K562 (cell line): ENCODE data around the gene IL1RAPL2. TPM values are rescaled to one million over a fixed set of nuclear protein-coding genes. Genes with fewer than 3 reads are reported as not detected.
"Not testable (repeated sequence)": the region's sequence is repeated elsewhere in the genome, so short reads cannot be mapped to it uniquely, and the experiment has no call there.

Experiments
- ATAC-seq: fragments of 200-7000 bp; cut with Tn5 transposase; 3 replicates; pipeline ENCODE4 v1.9.1; 2020; ENCODE audit warnings: moderate library complexity
- BruUV-seq: library from RNA; stranded (reverse); fragments of 400-500 nt; replicated peaks from 2 replicates; lab custom pipeline; 2021; lab: Mats Ljungman, UMichigan
- CTCF ChIA-PET: fragments of 300-600 bp; formaldehyde crosslinking; extraction: SDS; loops from one replicate; lab custom pipeline; 2021; ENCODE audit warnings: low intra/inter-chr PET ratio; lab: Yijun Ruan, JAX
- POLR2A ChIA-PET: fragments of 300-600, 350-650 bp; sonication (Branson Sonifier 250); formaldehyde crosslinking; extraction: SDS; loops from one replicate; lab custom pipeline; 2021; ENCODE audit warnings: antibody characterized with exemption, inconsistent platforms; lab: Yijun Ruan, JAX
- DNase-seq, 4 experiments: peaks; one replicate each; pipeline versions ENCODE4 v3.0.0 to v3.0.0-alpha.2; 2011 to 2018; ENCODE audit warnings: low spot score in 3 of 4, mixed read lengths in 3 of 4; ENCODE audit errors: extremely low read depth in 1 of 4
- FAIRE-seq: peaks from 2 replicates; lab custom pipeline; 2011; peaks lifted over from hg19 to GRCh38; lab: Jason Lieb, UNC
- H2AFZ ChIP-seq: 2 replicates; pipeline ENCODE4 v1.6.0; 2011; ENCODE audit warnings: low read depth, low read length, control low read depth, inconsistent platforms
- H3K27ac ChIP-seq: fragments of 200-600 bp; 3 replicates; pipeline ENCODE4 v1.8.0; 2011; ENCODE audit warnings: low read depth, mild to moderate bottlenecking, control low read depth, inconsistent platforms, low read length, moderate library complexity, mixed read lengths; ENCODE audit errors: extremely low read depth
- H3K27me3 ChIP-seq, 2 experiments: fragments of 300-600 bp in 1 of 2; 2 replicates in 1 of 2; 3 replicates in 1 of 2; pipeline versions ENCODE4 v1.6.0 to v1.8.0; 2011; ENCODE audit warnings: inconsistent platforms in 2 of 2, low read length in 2 of 2, mild to moderate bottlenecking in 1 of 2, mixed read lengths in 1 of 2, moderate library complexity in 1 of 2; ENCODE audit not compliant: control insufficient read depth in 2 of 2, insufficient read depth in 2 of 2
- H3K36me3 ChIP-seq: fragments of 300-600 bp; 3 replicates; pipeline ENCODE4 v1.8.0; 2011; ENCODE audit warnings: mild to moderate bottlenecking, low read length, inconsistent platforms; ENCODE audit not compliant: control insufficient read depth, insufficient read depth
- H3K4me1 ChIP-seq, 2 experiments: fragments of 200-600 bp in 1 of 2; replicated peaks in 1 of 2; 2 replicates in 1 of 2; 3 replicates in 1 of 2; pipeline versions ENCODE4 v1.5.1 to v1.8.0; 2011; ENCODE audit warnings: inconsistent platforms in 2 of 2, low read length in 2 of 2, mild to moderate bottlenecking in 1 of 2, mixed read lengths in 1 of 2, moderate library complexity in 1 of 2; ENCODE audit not compliant: control insufficient read depth in 2 of 2, insufficient read depth in 2 of 2
- H3K4me2 ChIP-seq: 2 replicates; pipeline ENCODE4 v1.6.1; 2011; ENCODE audit warnings: low read length, control low read depth, inconsistent platforms, mixed read lengths; ENCODE audit not compliant: insufficient read depth
- H3K4me3 ChIP-seq: fragments of 200-600 bp; sonication (generic), shearing (Covaris generic); 2 replicates; pipeline ENCODE4 v1.5.1; 2016; ENCODE audit warnings: control low read depth, inconsistent platforms
- H3K79me2 ChIP-seq: fragments of 200-600 bp; 3 replicates; pipeline ENCODE4 v1.8.0; 2011; ENCODE audit warnings: low read length, inconsistent platforms; ENCODE audit not compliant: control insufficient read depth, insufficient read depth
- H3K9ac ChIP-seq, 2 experiments: 2 replicates each; pipeline versions ENCODE4 v1.6.0 to v1.6.1; 2011; ENCODE audit warnings: low read depth in 2 of 2, low read length in 2 of 2, control low read depth in 1 of 2, inconsistent platforms in 1 of 2, mild to moderate bottlenecking in 1 of 2, mixed read lengths in 1 of 2; ENCODE audit not compliant: insufficient read depth in 1 of 2
- H3K9me1 ChIP-seq: one replicate; pipeline ENCODE4 v1.6.0; 2011; ENCODE audit warnings: inconsistent platforms, mild to moderate bottlenecking, low read length, moderate library complexity; ENCODE audit not compliant: control insufficient read depth, insufficient read depth
- H3K9me3 ChIP-seq: replicated peaks from 2 replicates; pipeline ENCODE4 v1.5.1; 2011; ENCODE audit warnings: low read depth, low read length, inconsistent platforms; ENCODE audit not compliant: control insufficient read depth, insufficient read depth
- H4K20me1 ChIP-seq: replicated peaks from 2 replicates; pipeline ENCODE4 v1.6.1; 2011; ENCODE audit warnings: low read length, inconsistent platforms, mixed read lengths; ENCODE audit not compliant: control insufficient read depth, insufficient read depth
- BACH1 ChIP-seq: fragments of 200-800 bp; sonication (Bioruptor generic); IDR thresholded peaks from 2 replicates; pipeline ENCODE4 v1.6.1; 2016; ENCODE audit warnings: missing genetic modification characterization, missing compliant biosample characterization
- EGR1 ChIP-seq: fragments of 450-650 bp; conservative IDR thresholded peaks from 2 replicates; pipeline ENCODE4 v1.6.1; 2017; ENCODE audit warnings: mild to moderate bottlenecking
- JUNB ChIP-seq: fragments of 450-650 bp; formaldehyde crosslinking; conservative IDR thresholded peaks from 2 replicates; pipeline ENCODE4 v1.4.0; 2020; ENCODE audit warnings: mild to moderate bottlenecking
- KDM1A ChIP-seq, 2 experiments: fragments of 450-650 bp; IDR thresholded peaks; 2 replicates each; pipeline ENCODE4 v1.6.1; 2016; ENCODE audit warnings: mild to moderate bottlenecking in 2 of 2
- KLF16 ChIP-seq: IDR thresholded peaks from 2 replicates; pipeline ENCODE4 v1.6.1; 2016; ENCODE audit warnings: antibody characterized with exemption
- MTA1 ChIP-seq: fragments of 450-650 bp; IDR thresholded peaks from 2 replicates; pipeline ENCODE4 v1.6.1; 2017; ENCODE audit warnings: borderline replicate concordance
- POLR2B ChIP-seq: fragments of 450-650 bp; IDR thresholded peaks from 2 replicates; pipeline ENCODE4 v1.6.1; 2018; ENCODE audit warnings: low read depth; ENCODE audit not compliant: partially characterized antibody
- POU5F1 ChIP-seq: fragments of 150-350 bp; IDR thresholded peaks from 2 replicates; pipeline ENCODE4 v1.6.1; 2014; ENCODE audit warnings: borderline replicate concordance, low read length, low read depth, mild to moderate bottlenecking; ENCODE audit not compliant: partially characterized antibody
- SMAD2 ChIP-seq: fragments of 150-350 bp; IDR thresholded peaks from 2 replicates; pipeline ENCODE4 v1.6.1; 2014; ENCODE audit warnings: low read depth, mild to moderate bottlenecking, low read length
- SNIP1 ChIP-seq: fragments of 450-650 bp; IDR thresholded peaks from 2 replicates; pipeline ENCODE4 v1.7.1; 2017; ENCODE audit warnings: low read depth, mild to moderate bottlenecking
- U2AF2 ChIP-seq: fragments of 200-400 bp; formaldehyde crosslinking; optimal IDR thresholded peaks from 2 replicates; pipeline ENCODE3; 2017; ENCODE audit warnings: low read depth, mild to moderate bottlenecking, low read length
- ZBTB17 ChIP-seq: fragments of 450-650 bp; formaldehyde crosslinking; IDR thresholded peaks from 2 replicates; pipeline ENCODE4 v1.4.0; 2020; ENCODE audit warnings: mild to moderate bottlenecking
- ZFP36 ChIP-seq: fragments of 150-350 bp; IDR thresholded peaks from 2 replicates; pipeline ENCODE4 v1.6.1; 2018; ENCODE audit warnings: low read length, low read depth; ENCODE audit not compliant: partially characterized antibody
- WGBS: fragments of 100-300 bp; shearing (Covaris generic); methylation state at CpG from one replicate; pipeline ENCODE4 v1.1.6; 2016; ENCODE audit warnings: low coverage, mixed read lengths; ENCODE audit not compliant: insufficient coverage; ENCODE audit errors: missing lambda C conversion rate; 5-methylcytosine and 5-hydroxymethylcytosine counted together
- in situ Hi-C: fragments of 300-500 bp; cut with MboI; formaldehyde crosslinking; loops from 4 replicates; pipeline ENCODE4 v1.15.0; 2018; ENCODE audit warnings: inconsistent platforms, mixed read lengths
- intact Hi-C: fragments of 100-400 bp; cut with micrococcal nuclease; formaldehyde crosslinking; loops from 2 replicates; pipeline ENCODE4 v1.14.2; 2022
- polyA plus RNA-seq, 8 experiments: library from polyadenylated mRNA; depleted of rRNA in 4 of 8; stranded (reverse) in 5 of 8; unstranded in 3 of 8; fragments of >200 nt; fragmentation: Nextera tagmentation in 2 of 8; fragmentation: Illumina TruSeq in 1 of 8; extraction: Ambion mirVana in 2 of 8; extraction: Trizol in 1 of 8; gene quantifications; 2 replicates each; pipeline versions ENCODE4 v1.2.1 to v1.2.3, GENCODE V29; 2011 to 2014; ENCODE audit warnings: inconsistent platforms in 1 of 8, missing spikeins in 1 of 8
- total RNA-seq, 7 experiments: library from RNA; depleted of rRNA in 6 of 7; stranded (reverse); fragments of >200 nt in 6 of 7; fragmentation: Illumina TruSeq in 2 of 7; extraction: Trizol in 2 of 7; gene quantifications; 2 replicates each; pipeline versions ENCODE4 v1.2.1 to v1.2.3, GENCODE V29; 2011 to 2021; ENCODE audit warnings: low replicate concordance in 1 of 7
- TF ChIP-seq, protein P1 (sequence below): sonication (generic); formaldehyde crosslinking; IDR thresholded peaks from 2 replicates; pipeline ENCODE4 v1.4.0; 2020; ENCODE audit warnings: mild to moderate bottlenecking, missing genetic modification reagents
- TF ChIP-seq, protein P2 (sequence below): fragments of 450-650 bp; formaldehyde crosslinking; conservative IDR thresholded peaks from 2 replicates; pipeline ENCODE4 v1.4.0; 2022; ENCODE audit warnings: mild to moderate bottlenecking, missing genetic modification characterization

Gene IL1RAPL2
- total and polyA plus RNA-seq, 9 of the 15 experiments (the other 6 are each of a cell fraction or from before 2014, with no cell fraction given), result not detected

DNA sequence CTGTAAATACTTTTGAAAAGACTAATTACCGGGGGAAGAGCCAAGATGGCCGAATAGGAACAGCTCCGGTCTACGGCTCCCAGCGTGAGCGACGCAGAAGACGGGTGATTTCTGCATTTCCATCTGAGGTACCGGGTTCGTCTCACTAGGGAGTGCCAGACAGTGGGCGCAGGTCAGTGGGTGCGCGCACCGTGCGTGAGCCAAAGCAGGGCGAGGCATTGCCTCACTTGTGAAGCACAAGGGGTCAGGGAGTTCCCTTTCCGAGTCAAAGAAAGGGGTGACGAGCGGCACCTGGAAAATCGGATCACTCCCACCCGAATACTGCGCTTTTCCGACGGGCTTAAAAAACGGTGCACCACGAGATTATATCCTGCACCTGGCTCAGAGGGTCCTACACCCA is 1230.9 kb downstream of the IL1RAPL2 start:
- H3K27me3 ChIP-seq, in situ Hi-C loops, H3K9me3 ChIP-seq, BruUV-seq, DNase-seq, H3K9me1 ChIP-seq, H3K79me2 ChIP-seq, H3K4me2 ChIP-seq, CTCF ChIA-PET, POLR2A ChIA-PET, H3K27ac ChIP-seq, H3K4me3 ChIP-seq, H3K4me1 ChIP-seq, H2AFZ ChIP-seq, FAIRE-seq, intact Hi-C loops, H3K36me3 ChIP-seq, H4K20me1 ChIP-seq, ATAC-seq, H3K9ac ChIP-seq: not testable (repeated sequence)
- 17% methylated on average over 1 of the region's 26 CpGs for WGBS
- peak; percentile 67; the same call in 1 of the 2 replicates for TF ChIP-seq ZBTB17

DNA sequence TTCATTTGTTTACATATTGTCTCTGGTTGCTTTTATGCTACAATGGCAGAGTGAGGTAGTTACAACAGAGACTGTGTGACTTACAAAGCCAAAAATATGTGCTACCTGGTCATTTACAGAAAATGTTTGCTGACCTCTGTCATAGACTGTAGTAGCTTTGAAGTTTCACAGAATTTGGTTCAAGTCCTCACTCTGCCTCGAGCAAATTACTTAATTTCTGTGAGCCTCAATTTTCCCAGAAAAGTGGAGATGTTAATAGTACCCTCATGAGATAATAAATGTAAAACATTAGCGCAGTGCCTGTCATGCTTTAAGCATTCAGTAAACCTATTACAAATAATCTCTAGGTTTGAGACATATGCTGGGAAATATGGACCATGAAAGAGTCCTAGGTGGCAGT is 1237.9 kb downstream of the IL1RAPL2 start:
- ChIA-PET POLR2A (no interaction called here), CTCF (no interaction called here)
- H3K9ac ChIP-seq, result no peak overlapping the region
- no TSS peak for BruUV-seq
- no peak overlapping the region for H3K4me2 ChIP-seq
- ATAC-seq, result no peak
- H3K9me1 ChIP-seq, result no peaks in the 10 kb centered on the region
- no peaks in the 10 kb centered on the region for H3K27me3 ChIP-seq
- no peaks in the 10 kb centered on the region for H3K36me3 ChIP-seq
- H4K20me1 ChIP-seq, result no peaks in the 10 kb centered on the region
- H3K4me3 ChIP-seq, result no peak overlapping the region
- H3K27ac ChIP-seq, result no peak overlapping the region
- no peaks in the 10 kb centered on the region for H3K4me1 ChIP-seq
- WGBS, result 0% methylated on average over 2 of the region's 2 CpGs
- intact Hi-C loops, result no loop called here
- no peak overlapping the region for H2AFZ ChIP-seq
- H3K79me2 ChIP-seq, result no peaks in the 10 kb centered on the region
- DNase-seq, result no peak
- H3K9me3 ChIP-seq, result no peaks in the 10 kb centered on the region
- FAIRE-seq, result no peak
- in situ Hi-C loops, result no loop called here
- TF ChIP-seq SNIP1, result no peak
- TF ChIP-seq KDM1A (IDR thresholded peaks at IDR 0.05), result no peak
- no peak for TF ChIP-seq EGR1
- TF ChIP-seq, protein P1, sequence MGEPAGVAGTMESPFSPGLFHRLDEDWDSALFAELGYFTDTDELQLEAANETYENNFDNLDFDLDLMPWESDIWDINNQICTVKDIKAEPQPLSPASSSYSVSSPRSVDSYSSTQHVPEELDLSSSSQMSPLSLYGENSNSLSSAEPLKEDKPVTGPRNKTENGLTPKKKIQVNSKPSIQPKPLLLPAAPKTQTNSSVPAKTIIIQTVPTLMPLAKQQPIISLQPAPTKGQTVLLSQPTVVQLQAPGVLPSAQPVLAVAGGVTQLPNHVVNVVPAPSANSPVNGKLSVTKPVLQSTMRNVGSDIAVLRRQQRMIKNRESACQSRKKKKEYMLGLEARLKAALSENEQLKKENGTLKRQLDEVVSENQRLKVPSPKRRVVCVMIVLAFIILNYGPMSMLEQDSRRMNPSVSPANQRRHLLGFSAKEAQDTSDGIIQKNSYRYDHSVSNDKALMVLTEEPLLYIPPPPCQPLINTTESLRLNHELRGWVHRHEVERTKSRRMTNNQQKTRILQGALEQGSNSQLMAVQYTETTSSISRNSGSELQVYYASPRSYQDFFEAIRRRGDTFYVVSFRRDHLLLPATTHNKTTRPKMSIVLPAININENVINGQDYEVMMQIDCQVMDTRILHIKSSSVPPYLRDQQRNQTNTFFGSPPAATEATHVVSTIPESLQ (CRISPR knock-in tag), result no peak
- TF ChIP-seq POLR2B, result no peak
- TF ChIP-seq MTA1, result no peak
- TF ChIP-seq POU5F1, result no peak
- no peak for TF ChIP-seq BACH1
- TF ChIP-seq, protein P2, sequence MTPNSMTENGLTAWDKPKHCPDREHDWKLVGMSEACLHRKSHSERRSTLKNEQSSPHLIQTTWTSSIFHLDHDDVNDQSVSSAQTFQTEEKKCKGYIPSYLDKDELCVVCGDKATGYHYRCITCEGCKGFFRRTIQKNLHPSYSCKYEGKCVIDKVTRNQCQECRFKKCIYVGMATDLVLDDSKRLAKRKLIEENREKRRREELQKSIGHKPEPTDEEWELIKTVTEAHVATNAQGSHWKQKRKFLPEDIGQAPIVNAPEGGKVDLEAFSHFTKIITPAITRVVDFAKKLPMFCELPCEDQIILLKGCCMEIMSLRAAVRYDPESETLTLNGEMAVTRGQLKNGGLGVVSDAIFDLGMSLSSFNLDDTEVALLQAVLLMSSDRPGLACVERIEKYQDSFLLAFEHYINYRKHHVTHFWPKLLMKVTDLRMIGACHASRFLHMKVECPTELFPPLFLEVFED, result no peak
- no peak for TF ChIP-seq SMAD2
- TF ChIP-seq ZFP36, result no peak
- no peak for TF ChIP-seq KLF16
- TF ChIP-seq U2AF2, result no peak
- TF ChIP-seq JUNB (CRISPR knock-in tag), result no peak
